HEK293T (cell line): ENCODE measurements around the gene SIRPA.

ENCODE experiments used
- CTCF ChIA-PET: fragments of 350-600 bp; formaldehyde crosslinking; extraction: SDS; loops from one replicate; lab custom pipeline; 2021; ENCODE audit warnings: antibody characterized with exemption, inconsistent platforms; lab: Yijun Ruan, JAX
- POLR2A ChIA-PET: fragments of 350-600 bp; formaldehyde crosslinking; extraction: SDS; loops from one replicate; lab custom pipeline; 2020; ENCODE audit warnings: antibody characterized with exemption, inconsistent platforms; lab: Yijun Ruan, JAX
- DNase-seq: peaks from one replicate; pipeline ENCODE4 v3.0.0; 2012; ENCODE audit warnings: mixed read lengths; ENCODE audit errors: extremely low spot score
- ARNT ChIP-seq: fragments of 450-650 bp; IDR thresholded peaks from 2 replicates; pipeline ENCODE4 v1.6.1; 2017; ENCODE audit warnings: mild to moderate bottlenecking
- BHLHE40 ChIP-seq: fragments of 450-650 bp; IDR thresholded peaks from 2 replicates; pipeline ENCODE4 v1.6.1; 2016; ENCODE audit warnings: mild to moderate bottlenecking, moderate library complexity, borderline replicate concordance
- CTBP1 ChIP-seq: fragments of 450-650 bp; IDR thresholded peaks from 2 replicates; pipeline ENCODE4 v1.6.1; 2016; ENCODE audit warnings: borderline replicate concordance
- ELF4 ChIP-seq: fragments of 450-650 bp; IDR thresholded peaks from 2 replicates; pipeline ENCODE4 v1.6.1; 2017; ENCODE audit warnings: antibody characterized with exemption
- FOXA1 ChIP-seq: fragments of 450-650 bp; IDR thresholded peaks from 2 replicates; pipeline ENCODE4 v1.6.1; 2016; ENCODE audit warnings: mild to moderate bottlenecking
- FOXK2 ChIP-seq: fragments of 450-650 bp; IDR thresholded peaks from 2 replicates; pipeline ENCODE4 v1.6.1; 2016; ENCODE audit warnings: mild to moderate bottlenecking
- FOXM1 ChIP-seq: fragments of 450-650 bp; IDR thresholded peaks from 2 replicates; pipeline ENCODE4 v1.6.1; 2017; ENCODE audit warnings: mild to moderate bottlenecking, borderline replicate concordance
- HDGF ChIP-seq: fragments of 450-650 bp; IDR thresholded peaks from 2 replicates; pipeline ENCODE4 v1.6.1; 2017; ENCODE audit warnings: antibody characterized with exemption, borderline replicate concordance
- L3MBTL2 ChIP-seq: fragments of 450-650 bp; conservative IDR thresholded peaks from 2 replicates; pipeline ENCODE4 v1.6.1; 2016; ENCODE audit warnings: mild to moderate bottlenecking
- LEF1 ChIP-seq: fragments of 450-650 bp; IDR thresholded peaks from 2 replicates; pipeline ENCODE4 v1.6.1; 2017; ENCODE audit warnings: mild to moderate bottlenecking, borderline replicate concordance
- NFRKB ChIP-seq: fragments of 450-650 bp; IDR thresholded peaks from 2 replicates; pipeline ENCODE4 v1.6.1; 2016; ENCODE audit warnings: mild to moderate bottlenecking, moderate library complexity
- SP1 ChIP-seq: fragments of 450-650 bp; IDR thresholded peaks from 2 replicates; pipeline ENCODE4 v1.6.1; 2017
- SUZ12 ChIP-seq: fragments of 450-650 bp; IDR thresholded peaks from 2 replicates; pipeline ENCODE4 v1.6.1; 2016; ENCODE audit warnings: mild to moderate bottlenecking
- TARDBP ChIP-seq: fragments of 450-650 bp; IDR thresholded peaks from 2 replicates; pipeline ENCODE4 v1.6.1; 2016
- ZNF384 ChIP-seq: fragments of 450-650 bp; IDR thresholded peaks from 2 replicates; pipeline ENCODE4 v1.6.1; 2016
- TF ChIP-seq, protein P1 (sequence below): fragments of 450-650 bp; IDR thresholded peaks from 2 replicates; pipeline ENCODE4 v1.6.1; 2016

The SIRPA gene

DNA sequence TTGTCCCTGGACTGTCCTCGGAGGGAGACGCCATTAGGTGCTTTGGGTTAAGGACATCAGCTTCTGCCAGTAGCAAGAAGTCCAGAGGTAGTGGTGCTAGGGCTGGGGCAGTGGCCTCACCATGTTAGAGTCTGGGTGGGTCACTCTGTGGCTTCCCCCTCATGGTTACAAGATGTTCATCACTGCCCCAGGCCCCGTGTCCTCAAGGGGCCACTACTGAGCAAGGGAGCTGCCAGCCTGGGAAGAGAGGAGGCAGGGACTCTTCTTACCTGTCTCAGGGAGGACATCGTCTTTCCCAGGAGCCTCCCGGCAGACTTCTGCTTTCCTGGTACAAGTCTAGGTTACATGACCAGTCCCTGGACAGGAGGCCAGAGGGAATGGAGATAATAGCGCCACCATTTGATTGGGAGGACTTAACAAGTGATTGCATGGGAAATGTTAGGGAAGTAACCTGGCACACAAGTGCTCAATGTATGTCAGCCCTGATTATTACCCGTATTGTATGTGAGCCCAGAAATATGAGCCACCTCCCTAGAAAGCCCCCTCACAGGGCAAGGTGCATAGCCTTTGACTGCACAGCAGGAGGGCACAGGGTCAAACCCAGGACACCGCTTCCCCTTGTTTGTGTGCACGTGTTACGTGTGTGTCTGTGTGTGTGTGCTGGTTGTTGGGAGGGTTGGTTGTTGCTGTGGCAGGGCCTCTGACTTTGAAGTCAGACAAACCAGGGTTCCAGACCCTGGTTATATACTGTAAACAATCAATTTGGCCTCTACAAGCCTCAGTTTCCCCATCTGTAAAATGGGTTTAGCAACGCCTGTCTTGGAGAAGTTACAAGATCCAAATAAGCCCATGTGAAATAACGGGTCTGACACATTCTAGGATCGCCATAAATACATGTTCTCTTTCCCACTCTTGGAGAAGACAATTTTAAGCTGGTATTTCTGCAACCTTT, 30.0 kb downstream of the SIRPA start:
- ChIA-PET POLR2A (no interaction called here), CTCF (no interaction called here)
- TF ChIP-seq, protein P1, sequence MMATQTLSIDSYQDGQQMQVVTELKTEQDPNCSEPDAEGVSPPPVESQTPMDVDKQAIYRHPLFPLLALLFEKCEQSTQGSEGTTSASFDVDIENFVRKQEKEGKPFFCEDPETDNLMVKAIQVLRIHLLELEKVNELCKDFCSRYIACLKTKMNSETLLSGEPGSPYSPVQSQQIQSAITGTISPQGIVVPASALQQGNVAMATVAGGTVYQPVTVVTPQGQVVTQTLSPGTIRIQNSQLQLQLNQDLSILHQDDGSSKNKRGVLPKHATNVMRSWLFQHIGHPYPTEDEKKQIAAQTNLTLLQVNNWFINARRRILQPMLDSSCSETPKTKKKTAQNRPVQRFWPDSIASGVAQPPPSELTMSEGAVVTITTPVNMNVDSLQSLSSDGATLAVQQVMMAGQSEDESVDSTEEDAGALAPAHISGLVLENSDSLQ = no peak
- TF ChIP-seq NFRKB (no peak), FOXM1 (no peak), HDGF (no peak), SP1 (no peak), LEF1 (no peak), ELF4 (no peak), CTBP1 (no peak), SUZ12 (no peak), L3MBTL2 (no peak), ARNT (no peak), FOXA1 (no peak), TARDBP (no peak), FOXK2 (no peak), ZNF384 (no peak), BHLHE40 (no peak)
- DNase-seq = no peak

DNA sequence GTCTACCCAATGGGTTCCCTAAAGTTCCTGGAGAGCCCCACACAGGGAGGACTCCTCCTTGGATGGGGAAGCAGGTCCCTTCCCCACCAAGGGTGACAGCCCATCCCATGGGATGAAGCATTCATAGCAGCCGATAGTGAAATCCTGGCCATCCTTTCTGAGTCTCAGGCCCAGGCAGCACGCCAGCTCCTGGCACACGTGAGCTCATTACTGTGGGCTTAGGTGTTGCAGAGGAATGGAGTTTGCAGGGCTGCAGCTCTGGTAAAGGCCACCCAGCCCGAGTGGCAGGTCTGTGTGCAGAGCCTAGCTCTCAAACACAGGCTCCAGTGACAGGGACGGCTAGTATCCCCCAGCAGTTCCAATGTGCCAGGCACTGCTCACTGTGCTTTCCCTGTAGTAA, 31.0 kb downstream of the SIRPA start:
- POLR2A ChIA-PET = no interaction called here
- CTCF ChIA-PET = no interaction called here
- TF ChIP-seq CTBP1 (no peak), ARNT (no peak), L3MBTL2 (no peak), FOXK2 (no peak), SP1 (no peak), LEF1 (no peak), HDGF (no peak), FOXM1 (no peak), ZNF384 (no peak), ELF4 (no peak), FOXA1 (no peak), NFRKB (no peak), SUZ12 (no peak), TARDBP (no peak), BHLHE40 (no peak)
- TF ChIP-seq, protein P1 = no peak
- DNase-seq = no peak

GRCh38 chr20:1927217-1927616, 32.0 kb downstream of the SIRPA start:
- POLR2A ChIA-PET = no interaction called here
- DNase-seq = no peak
- TF ChIP-seq ZNF384 (no peak), SP1 (no peak), ELF4 (no peak), BHLHE40 (no peak), ARNT (no peak), FOXA1 (no peak), FOXK2 (no peak), HDGF (no peak), NFRKB (no peak), FOXM1 (no peak), TARDBP (no peak), CTBP1 (no peak), LEF1 (no peak), SUZ12 (no peak), L3MBTL2 (no peak)
- TF ChIP-seq, protein P1 = no peak
- CTCF ChIA-PET = no interaction called here

GRCh38 chr20:1928154-1928553, 32.9 kb downstream of the SIRPA start:
- ChIA-PET POLR2A (no interaction called here), CTCF (no interaction called here)
- TF ChIP-seq SP1 (no peak), NFRKB (no peak), SUZ12 (no peak), ZNF384 (no peak), FOXK2 (no peak), ARNT (no peak)
- no peak for DNase-seq

DNA sequence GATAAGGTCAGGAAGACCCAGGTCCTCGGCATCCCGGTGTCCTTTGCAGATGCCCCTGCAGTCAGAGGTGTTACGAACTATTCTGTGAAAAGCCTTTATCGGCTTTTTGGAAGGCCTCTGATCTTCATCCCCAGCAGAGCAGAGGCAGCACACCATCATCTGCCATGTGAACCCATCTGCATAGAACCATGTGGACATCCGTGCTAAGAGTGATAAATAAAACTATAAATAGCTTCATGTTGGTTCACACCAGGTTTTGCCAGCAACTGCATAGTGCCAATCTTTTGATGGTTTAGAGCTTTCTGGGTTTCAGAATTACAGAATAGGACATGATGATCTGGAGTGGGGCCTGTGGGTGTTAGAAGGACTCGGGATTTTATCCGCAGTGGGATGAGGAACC, 33.6 kb downstream of the SIRPA start:
- ChIA-PET POLR2A (no interaction called here), CTCF (no interaction called here)
- no peak for DNase-seq
- TF ChIP-seq SP1 = no peak
- no peak for TF ChIP-seq FOXA1
- no peak for TF ChIP-seq LEF1
- no peak for TF ChIP-seq L3MBTL2
- TF ChIP-seq ARNT = no peak
- TF ChIP-seq NFRKB = no peak
- TF ChIP-seq ELF4 = no peak
- TF ChIP-seq, protein P1 = no peak
- TF ChIP-seq TARDBP = no peak
- TF ChIP-seq FOXM1 = no peak
- no peak for TF ChIP-seq CTBP1
- no peak for TF ChIP-seq FOXK2
- TF ChIP-seq SUZ12 = no peak
